HPDE6-E6E7 (cell line): ENCODE data around the gene TFAP2B.

ENCODE experiments used
- DNase-seq: peaks from one replicate; pipeline ENCODE4 v3.0.0; 2011; ENCODE audit warnings: missing footprints; ENCODE audit errors: extremely low spot score

The TFAP2B gene

DNA sequence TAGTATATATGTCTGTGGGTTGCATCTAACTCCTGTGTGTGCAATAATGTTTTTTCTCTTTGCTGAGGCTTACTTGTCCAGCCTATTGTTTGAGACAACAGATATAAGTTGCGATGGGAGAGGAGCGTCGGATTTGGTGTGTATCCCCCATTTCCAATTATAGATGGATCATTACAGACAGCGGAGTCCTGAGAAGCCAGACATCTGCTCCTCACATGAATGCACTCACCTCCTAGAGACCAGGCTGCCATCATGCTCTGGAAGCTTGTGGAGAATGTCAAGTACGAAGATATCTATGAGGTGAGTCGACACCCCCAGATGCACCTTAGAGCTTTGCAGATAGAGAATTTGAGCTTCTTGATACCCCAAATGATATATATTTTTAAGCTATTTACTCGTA is at the start of gene TFAP2B:
Gene TFAP2B, plus strand, starts transcription at position 199 of the 400 bp plus-strand sequence. Its CDS starts 21 bp downstream, at position 220.
- no peak for DNase-seq

DNA sequence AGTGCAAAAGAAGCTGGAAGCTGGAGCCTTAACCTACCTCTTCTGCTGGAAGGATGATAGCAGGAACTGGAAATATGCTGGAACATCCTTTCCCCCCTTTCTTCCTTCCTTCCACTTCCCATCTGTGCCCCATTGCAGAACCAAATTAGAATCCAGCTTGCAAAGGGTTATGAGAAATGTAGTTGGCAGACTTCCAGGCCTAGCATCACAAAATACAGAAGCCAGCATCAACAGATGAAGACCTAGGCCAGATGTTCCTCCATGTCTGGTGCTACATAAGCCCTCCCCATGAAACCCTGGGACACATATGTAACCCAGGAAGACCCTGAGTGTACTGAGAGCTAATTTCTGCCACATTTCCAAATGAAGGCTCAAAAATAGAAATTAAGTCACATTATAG is 40.0 kb upstream of the TFAP2B start:
- no peak for DNase-seq

DNA sequence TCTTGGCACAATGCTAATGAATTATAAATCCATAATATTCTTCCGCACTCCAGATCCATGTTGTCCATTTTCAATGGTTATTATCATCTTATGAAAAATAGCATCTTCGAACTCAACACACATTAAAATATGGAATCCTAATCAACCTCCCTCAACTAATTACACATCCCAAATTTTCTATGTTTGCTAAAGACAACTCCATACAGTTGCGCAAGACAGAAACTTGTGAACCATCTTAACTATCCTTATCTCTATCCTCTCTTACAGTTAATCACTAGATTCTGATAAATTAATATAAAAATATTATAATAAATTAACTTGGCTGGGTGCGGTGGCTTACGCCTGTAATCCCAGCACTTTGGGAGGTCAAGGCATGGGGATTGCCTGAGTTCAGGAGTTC is 38.3 kb upstream of the TFAP2B start:
- DNase-seq: no peak

DNA sequence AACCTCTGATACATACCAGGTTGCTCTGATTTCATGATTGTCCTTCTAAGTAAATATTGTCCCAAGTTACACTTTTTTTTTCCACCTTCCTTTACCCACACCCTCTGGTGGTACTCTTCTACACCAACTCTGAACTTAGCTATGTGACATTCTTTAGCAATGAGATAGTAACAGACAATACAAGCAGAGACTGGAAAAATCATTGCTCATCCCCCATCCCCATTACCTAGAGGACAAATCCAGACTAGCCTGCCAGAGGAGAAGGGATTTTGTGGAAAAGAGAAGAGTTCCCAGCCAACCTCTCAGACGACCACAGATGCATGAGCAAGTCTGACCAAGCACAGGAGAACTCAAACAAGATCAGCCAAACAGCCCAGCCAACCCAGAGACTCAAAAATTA is 32.8 kb upstream of the TFAP2B start:
- peak; percentile 28 for DNase-seq

DNA sequence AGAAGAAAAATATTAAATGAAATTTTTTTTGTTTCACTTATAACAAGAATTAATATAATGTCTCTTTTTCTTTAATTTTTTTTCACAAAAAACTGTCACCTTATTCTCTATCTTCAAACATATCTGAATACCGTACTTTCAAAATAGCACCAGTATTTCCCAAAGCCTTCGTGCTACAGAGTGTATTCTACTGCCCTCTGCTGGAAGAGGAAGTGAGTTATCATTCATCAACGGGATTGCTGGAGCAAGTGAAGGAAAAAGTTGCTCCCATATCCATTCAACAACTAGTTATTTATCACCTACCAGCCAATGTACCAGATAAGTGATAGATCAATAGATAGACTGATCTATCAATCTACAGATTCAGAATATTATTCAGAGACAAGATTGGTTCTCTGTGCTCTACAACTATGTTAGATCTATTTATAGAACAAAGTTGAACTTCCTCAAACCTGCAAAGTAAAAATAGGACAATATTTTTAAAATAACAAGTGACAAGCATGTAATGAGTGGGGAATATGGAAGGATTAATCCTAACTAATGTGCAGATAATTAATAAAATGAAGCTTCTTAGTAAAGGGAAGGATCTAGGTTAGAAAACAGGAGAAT is 26.7 kb upstream of the TFAP2B start:
- peak; percentile 34 for DNase-seq

DNA sequence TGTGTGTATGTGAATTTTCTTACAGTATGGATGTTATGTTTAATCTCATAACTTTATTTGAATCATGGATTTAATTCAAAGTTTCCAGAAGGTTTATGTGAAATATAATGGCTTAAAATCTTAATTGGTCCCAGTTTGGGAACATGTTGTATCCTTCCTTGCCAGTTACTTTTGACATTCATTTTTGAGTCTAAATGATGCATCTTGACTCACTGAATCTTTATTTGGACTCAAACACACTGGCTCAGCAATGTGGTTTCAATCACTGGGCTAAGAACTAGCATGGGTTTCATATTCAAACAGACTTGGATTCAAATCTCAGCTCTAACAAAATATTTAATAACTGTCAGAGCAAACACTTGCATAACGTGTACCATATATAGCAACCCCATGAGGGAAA is 25.9 kb upstream of the TFAP2B start:
- no peak for DNase-seq

DNA sequence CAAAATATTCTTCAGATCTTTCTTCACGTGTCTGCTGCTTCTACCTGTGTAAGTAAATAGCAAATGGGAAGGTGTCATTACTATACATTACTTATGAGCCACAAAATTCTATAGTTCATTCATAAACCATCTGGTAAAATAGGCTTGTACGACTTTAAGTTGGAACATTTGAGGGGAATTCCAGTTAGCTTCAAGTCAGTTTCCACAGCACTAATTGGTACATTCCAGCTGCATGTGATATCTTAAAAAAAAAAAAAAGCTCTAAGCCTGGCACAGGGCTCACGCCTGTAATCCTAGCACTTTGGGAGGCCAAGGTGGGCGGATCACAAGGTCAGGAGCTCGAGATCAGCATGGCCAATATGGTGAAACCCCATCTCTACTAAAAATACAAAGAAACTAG is 23.1 kb upstream of the TFAP2B start:
- DNase-seq: no peak

DNA sequence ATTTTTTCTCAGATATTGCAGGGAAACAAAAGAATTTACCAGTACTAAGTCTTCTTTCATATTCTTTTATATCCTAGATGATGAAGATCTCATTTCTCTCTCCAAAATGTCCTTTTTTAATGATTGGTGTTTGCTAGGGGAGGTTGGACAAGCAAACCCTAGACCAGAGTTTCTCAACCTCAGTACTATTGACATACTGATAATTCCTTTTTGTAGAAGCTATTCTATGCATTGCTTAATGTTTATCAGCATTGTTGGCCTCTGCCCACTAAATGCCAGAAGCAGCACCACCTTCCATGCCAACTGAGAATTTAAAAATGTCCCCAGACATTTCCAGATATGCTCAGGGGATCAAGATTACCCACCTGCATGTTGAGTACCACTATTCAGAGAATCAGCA is 14.4 kb upstream of the TFAP2B start:
- DNase-seq: no peak

DNA sequence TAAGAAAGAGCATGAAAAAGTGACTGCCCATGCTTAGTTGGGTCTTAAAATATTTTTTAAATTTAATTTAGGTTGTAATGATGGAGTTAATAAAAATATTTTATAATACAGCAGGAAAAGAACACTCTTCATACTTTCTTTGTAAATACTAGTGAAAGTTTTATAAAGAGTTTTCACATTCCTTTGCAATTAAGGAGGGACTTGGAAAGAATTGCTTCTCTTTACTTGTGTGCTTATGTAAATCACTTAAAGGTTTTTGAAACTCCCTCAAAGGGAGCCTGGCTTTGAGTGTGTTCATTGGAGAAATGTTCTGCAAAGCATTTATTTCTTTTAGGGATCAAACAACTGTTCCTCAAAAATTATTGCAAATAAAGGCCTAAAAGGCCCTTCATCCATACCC is 11.6 kb upstream of the TFAP2B start:
- DNase-seq: no peak

DNA sequence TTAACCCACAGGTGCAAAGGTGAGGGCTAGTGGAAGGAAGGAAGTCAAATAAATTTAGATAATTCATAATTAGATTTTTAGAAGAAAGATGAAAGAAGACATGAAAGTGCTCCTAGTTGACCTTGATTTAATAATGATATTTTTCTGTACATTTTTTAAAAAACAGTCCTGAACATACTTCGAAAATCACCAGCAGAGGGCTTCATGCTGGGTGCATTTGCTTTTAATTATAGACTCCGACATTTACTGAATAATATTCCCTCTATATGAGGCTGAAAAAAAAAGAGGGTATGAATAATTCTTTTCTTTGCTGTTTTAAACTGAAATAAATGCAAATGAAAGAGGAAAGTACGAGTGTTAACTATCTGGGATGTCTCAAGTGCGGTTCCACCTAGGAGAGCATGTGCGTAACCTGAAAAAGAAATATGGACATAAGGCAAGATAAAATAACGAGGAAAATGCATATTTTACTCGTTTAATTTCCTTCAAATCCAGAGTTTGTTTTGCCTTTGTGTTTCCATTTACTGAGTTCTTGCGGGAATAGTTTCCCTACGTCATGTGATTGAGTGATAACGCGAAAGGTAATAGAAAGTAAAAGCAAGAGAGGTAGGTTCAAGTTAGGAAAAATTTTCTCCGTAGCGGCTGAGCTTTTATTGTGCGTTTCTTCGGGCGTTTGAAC is 3.1 kb upstream of the TFAP2B start:
- no peak for DNase-seq

DNA sequence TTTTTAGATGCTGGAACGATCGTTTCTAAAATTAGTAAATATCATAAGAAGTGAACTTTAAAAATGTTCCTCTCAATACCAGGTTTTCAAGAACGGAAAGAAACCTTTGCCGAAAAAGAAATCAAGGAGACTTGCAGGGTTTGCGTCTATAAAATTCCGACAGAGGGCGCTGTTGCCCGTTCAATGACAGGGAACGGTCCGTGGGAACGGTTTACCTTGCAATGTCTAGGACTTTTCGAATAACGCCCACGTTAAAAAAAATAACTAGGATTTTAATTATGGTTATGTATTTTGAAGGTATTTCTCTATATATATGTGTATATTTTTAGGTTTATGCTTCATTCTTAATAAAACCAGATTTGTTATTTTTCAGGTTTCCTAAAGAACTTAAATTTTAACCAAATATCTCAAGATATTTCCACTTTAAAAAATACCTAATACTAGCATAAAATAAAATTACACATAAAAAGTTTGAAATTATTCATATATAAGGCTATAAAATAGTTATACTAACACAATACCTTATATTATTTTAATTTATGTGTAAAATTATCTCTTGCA is 2.5 kb upstream of the TFAP2B start:
- DNase-seq: peak; percentile 27

DNA sequence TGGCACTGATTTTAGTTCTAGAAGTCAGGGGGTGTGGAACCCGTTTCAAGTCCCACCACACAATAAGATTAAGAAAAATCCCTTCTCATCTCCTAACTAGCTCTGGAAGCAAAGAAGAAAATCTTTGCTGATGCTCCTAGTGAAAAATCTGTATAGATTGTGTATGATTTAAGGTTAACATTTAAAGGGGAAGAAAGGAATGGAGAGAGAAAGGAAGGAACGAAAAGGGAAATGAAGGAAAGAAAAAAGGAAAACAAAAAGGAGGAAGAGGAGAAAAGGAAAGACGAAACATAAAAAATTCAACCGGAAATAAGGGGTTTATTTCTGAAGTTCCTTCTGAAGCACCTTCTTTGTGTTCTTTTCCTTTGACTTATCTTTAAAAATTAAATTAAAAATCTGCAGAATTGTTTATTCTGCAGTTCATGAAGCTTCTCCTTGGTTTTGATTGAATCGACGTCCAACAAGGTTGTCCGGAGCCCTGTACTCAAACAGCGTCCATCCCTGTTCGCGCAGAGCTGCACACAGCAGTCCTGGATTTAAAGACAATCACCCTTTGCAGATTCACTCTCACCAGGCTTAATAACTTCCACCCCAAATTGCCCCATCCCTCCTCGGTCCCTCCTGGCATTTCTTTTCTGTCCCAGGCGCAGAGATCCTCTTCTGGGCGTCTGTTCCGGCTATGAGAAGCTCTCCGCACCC is 1.6 kb upstream of the TFAP2B start:
- DNase-seq: no peak

DNA sequence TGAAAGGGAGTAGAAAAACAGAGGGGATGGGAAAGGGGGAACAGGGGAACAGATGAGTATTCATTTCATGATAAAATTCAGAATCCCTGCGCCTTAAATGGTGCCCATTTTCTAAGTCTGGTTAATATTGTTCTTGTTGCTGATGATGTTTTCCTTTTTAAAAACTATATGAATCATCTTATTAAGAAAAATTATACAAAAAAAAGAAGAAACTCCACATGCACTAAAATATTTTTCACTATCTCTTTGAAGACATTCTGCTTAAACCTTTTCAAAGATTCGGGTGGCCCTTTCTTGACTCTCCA is 1.1 kb upstream of the TFAP2B start:
- no peak for DNase-seq

DNA sequence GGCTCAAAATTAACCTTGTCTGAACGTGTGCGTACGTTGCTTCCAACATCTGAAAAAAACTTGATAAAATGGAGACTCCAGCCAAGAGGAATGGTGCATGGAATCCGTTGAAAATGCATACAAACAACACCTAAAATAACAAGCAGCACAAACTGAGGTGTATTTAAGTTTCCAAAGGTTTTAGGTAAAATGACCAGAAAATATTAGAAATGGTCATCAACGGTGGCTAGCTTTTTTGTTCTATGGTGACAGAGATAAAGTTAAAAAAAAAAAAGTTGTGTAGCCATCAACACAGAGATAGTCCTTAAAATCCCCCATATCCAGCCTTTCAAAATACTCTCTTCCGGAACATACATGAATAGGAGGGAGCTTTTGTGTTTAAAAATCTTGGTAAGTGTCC is 651 bp upstream of the TFAP2B start:
- no peak for DNase-seq

DNA sequence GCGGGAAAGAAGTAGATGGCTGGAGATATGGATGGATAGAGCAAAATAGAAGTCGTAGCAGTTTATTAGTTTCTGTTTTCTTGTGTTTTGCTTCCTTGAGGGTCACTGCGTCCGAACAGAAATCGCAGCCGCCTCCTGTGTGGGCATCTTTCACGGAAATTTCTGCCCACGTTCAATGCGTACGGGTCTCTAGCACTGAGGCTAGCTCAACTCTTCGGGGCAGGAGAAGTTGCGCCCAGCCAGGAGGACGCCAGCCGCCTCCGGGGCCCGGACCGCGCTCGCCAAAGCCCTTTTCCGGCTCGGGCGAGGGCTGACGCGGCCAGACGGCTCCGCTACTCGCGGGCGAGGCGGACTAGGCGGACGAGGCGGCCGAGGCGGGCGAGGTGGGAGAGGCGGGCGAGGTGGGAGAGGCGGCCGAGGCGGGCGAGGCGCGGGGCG is 814 bp downstream of the TFAP2B start:
- no peak for DNase-seq

DNA sequence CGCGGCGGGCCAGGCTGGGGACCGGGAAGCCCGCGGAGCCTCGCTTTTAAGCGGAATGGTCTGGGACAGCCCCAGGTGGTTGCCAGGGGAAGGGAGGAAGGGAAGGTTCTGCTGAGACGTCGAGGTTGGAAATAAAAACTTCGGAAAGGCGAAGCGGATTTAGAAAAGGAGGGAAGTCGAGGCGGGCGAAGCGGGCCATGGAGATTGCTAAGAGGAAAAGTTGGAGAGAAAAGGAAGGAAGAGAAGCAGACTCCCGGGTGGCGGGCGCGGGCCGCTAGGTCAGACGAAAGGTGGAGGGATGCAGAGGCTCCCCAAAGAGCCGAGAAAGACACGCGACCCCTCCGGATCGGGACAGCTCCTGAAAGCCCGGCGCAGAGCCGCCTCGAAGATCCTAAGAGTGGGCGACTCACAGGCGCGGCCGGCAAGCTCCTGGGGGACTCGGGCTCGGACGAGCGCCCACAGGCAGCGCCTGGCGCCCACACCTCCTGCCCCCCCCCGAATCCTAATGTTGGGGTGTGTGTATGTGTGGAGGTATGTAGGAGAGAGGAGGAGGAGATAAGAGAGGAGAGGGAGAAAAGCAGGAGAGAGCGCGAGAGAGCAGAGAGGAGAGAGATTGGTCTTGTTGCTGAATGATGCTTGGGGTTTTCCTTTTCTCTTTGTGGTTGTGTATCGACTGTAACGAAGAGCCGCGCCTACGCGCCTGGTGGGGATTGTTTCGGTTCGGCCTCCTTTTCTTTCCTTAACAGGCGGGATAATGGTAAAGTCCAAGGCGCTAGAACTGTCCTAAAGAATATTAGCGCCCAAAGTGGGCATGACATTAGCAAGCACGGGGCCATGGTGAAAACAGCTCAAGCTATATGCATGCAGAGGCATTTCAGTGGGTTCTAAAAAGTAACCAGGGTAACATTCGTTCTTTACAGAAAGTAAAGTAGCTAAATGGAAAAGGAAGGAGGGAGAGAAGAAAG is 1.5 kb downstream of the TFAP2B start:
- DNase-seq: no peak

DNA sequence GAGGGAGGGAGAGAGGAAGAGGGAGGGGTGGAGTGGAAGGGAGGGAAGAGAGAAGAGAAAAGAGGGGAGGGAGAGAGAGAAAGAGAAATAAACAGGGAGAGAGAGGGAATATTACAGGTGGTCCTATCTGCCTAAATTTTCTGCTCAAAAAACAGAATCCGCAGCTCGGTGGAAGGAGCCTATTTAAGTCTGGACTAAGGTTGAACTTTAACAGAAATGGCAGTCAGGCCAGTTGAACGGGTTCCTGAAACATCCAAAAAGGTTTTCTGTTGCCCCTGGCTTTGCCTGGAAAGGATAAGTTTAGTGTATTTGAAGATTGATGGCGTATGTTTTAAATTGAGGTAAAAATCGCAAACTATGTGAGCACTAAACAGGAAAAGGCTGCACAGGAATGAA is 2.2 kb downstream of the TFAP2B start:
- DNase-seq: no peak

DNA sequence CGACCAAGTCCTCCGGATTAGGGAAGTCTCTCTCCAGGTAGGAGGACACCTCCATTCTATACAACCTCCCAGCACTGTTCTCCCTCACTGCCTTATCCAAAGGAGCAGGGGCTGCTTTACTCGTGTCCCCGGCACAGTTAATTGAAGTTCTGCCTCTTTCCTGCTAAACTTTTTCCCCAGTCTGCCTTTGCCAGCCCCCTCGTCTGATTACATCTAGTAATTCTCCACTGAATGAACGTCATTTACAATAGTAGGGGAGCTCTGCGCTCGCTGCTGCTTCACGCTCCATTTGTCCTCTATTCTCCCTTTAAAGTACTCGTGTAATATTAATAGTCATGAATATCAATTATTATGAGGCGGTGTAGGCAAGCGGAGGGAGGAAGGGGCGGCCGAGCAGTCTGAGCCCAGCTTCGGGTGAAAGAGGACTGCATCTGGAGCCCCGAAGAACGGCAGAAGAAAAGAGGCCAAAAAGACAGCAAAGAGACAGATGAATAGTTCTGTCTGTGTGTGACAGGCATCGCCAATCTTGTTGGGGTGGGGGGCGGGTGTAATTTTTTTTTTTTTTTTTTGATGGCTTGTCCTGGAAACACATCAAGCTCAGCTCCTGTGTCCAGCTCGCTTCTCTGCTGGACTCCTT is 2.9 kb downstream of the TFAP2B start:
- no peak for DNase-seq

DNA sequence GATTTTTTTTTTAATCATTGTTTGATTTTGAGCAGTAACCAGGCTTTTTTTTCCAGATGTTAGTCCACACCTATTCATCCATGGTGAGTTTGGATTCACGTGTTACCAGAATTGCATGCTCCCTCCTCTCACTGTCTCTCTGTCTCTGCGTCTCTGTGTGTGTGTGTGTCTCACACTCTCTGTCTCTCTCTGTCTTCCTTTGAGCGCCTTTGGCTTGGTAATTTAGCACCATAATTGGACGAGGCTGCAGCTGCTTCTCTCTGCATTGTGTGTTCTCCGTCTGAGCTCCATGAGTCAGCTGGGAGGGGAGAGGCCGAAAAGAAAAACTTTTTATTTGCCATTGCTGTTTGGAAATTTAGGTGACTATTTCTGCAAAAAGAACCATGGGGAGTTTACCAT is 3.4 kb downstream of the TFAP2B start:
- no peak for DNase-seq

DNA sequence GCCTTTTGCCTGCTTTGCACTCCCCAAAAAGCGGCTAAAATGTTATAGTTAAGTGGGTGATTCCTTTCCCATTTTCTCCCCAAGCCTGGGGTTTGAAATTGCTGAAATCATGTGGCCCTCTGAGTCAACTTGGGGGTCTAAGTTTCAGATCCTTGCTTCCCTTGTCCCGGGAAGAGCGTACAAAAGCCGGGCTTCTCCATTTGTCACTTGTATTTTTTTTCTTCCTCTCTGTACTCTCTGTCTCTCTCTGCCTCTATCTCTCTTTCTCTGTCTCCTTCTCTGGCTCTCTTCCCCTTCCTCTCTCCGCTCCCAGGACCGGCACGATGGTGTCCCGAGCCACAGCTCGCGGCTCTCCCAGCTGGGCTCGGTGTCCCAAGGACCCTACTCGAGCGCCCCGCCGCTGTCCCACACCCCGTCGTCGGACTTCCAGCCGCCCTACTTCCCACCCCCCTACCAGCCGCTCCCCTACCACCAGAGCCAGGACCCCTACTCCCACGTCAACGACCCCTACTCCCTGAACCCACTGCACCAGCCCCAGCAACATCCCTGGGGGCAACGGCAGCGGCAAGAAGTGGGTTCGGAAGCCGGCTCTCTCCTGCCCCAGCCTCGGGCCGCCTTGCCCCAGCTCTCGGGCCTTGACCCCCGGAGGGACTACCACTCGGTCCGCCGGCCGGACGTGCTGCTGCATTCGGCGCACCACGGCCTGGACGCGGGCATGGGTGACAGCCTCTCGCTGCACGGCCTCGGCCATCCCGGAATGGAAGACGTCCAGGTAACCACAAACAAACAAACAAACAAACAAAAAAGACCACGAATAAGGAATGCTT is 4.6 kb downstream of the TFAP2B start:
- DNase-seq: no peak

DNA sequence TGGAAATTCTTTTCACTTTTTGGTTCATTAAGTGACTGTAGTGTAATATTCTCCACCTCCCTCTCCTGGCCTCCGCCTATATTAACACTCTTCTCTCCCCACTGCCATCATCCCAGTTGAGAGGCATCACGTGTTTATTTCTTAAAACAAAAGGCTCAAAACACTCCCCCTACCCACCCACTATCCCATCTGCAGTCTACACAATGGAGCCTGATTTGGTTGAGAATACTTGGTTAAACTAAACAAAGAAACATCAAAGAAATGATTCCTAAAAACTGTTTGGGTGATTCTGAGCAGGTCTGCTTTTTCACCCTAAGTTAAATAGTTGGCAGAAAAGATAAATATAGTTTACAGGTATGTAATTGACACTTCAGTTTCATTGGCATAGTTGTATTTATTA is 5.9 kb downstream of the TFAP2B start:
- no peak for DNase-seq
